ENCODE measurements around the gene KLHDC4. TPM values are rescaled to one million over a fixed set of nuclear protein-coding genes. Genes with fewer than 3 reads are reported as not detected.

Gene KLHDC4
- total and polyA plus RNA-seq, 8 donors = 25.5 to 119 (median 43.5) TPM

- 78 to 88% (median 79%) methylated on average over 12 to 13 of the region's 13 CpGs for WGBS, 5 donors
- H3K27me3 ChIP-seq = peaks cover 2 to 90% (median 22%) of the 10 kb centered on the region in 3 donors
- intact Hi-C loops (cut with DNase I; ENCODE audit: low total_unique reads) = no loop called here
- H3K4me3 ChIP-seq = no peak overlapping the region
- DNase-seq = no peak
- no peak overlapping the region for H3K27ac ChIP-seq
- no peaks in the 10 kb centered on the region for H3K36me3 ChIP-seq
- H3K4me1 ChIP-seq = no peaks in the 10 kb centered on the region
- no peaks in the 10 kb centered on the region for H3K9me3 ChIP-seq
- TF ChIP-seq, protein P1, sequence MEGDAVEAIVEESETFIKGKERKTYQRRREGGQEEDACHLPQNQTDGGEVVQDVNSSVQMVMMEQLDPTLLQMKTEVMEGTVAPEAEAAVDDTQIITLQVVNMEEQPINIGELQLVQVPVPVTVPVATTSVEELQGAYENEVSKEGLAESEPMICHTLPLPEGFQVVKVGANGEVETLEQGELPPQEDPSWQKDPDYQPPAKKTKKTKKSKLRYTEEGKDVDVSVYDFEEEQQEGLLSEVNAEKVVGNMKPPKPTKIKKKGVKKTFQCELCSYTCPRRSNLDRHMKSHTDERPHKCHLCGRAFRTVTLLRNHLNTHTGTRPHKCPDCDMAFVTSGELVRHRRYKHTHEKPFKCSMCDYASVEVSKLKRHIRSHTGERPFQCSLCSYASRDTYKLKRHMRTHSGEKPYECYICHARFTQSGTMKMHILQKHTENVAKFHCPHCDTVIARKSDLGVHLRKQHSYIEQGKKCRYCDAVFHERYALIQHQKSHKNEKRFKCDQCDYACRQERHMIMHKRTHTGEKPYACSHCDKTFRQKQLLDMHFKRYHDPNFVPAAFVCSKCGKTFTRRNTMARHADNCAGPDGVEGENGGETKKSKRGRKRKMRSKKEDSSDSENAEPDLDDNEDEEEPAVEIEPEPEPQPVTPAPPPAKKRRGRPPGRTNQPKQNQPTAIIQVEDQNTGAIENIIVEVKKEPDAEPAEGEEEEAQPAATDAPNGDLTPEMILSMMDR (IDR thresholded peaks at IDR 0.05) = no peak
- TF ChIP-seq POLR2A (IDR thresholded peaks at IDR 0.05) = no peak
- no peak for TF ChIP-seq EP300 (IDR thresholded peaks at IDR 0.05)
These were observed 80.0 kb downstream of the KLHDC4 start for GRCh38 chr16:87685766-87686165.

DNA sequence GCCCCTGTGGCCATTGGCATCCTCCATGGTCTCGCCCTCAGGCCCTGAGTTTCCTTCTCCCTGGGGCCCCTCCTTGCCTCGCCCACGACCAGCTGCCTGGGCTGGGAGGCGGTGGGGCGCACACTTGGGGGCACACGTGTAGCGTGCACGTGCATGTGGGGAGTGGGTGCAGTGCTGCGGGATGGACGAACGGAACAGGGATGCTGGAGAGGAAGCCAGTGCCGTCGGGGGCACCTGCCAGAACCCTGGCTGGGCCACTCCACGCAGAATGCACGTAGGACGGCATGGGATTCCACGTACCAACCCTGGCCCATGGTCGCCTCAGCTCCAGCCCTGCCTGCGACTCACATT is 80.4 kb downstream of the KLHDC4 start:
- TF ChIP-seq POLR2A (IDR thresholded peaks at IDR 0.05) = no peak
- TF ChIP-seq POLR2AphosphoS5 (IDR thresholded peaks at IDR 0.05) = no peak
- no peak for TF ChIP-seq EP300 (IDR thresholded peaks at IDR 0.05)
- TF ChIP-seq, protein P1 (IDR thresholded peaks at IDR 0.05) = no peak
- 86 to 92% (median 88%) methylated on average over 7 to 19 of the region's 19 CpGs for WGBS, 5 donors
- H3K4me1 ChIP-seq = no peaks in the 10 kb centered on the region
- H3K9me3 ChIP-seq = no peaks in the 10 kb centered on the region
- intact Hi-C loops (cut with DNase I; ENCODE audit: low total_unique reads) = no loop called here
- no peak overlapping the region for H3K27ac ChIP-seq
- H3K36me3 ChIP-seq = no peaks in the 10 kb centered on the region
- no peak for DNase-seq
- H3K4me3 ChIP-seq = no peak overlapping the region
- peaks cover 2 to 90% (median 22%) of the 10 kb centered on the region in 3 donors for H3K27me3 ChIP-seq

GRCh38 chr16:87684711-87685404 is 80.9 kb downstream of the KLHDC4 start:
- DNase-seq = no peak
- Histone ChIP-seq H3K4me1 (no peaks in the 10 kb centered on the region), H3K36me3 (no peaks in the 10 kb centered on the region), H3K27ac (no peak overlapping the region), H3K9me3 (no peaks in the 10 kb centered on the region), H3K4me3 (no peak overlapping the region), H3K27me3 (peaks cover 2 to 88% (median 22%) of the 10 kb centered on the region in 3 donors)
- intact Hi-C loops (cut with DNase I; ENCODE audit: low total_unique reads) = no loop called here
- 87 to 91% (median 88%) methylated on average over 22 to 35 of the region's 35 CpGs for WGBS, 5 donors
- no peak for TF ChIP-seq EP300 (IDR thresholded peaks at IDR 0.05)

DNA sequence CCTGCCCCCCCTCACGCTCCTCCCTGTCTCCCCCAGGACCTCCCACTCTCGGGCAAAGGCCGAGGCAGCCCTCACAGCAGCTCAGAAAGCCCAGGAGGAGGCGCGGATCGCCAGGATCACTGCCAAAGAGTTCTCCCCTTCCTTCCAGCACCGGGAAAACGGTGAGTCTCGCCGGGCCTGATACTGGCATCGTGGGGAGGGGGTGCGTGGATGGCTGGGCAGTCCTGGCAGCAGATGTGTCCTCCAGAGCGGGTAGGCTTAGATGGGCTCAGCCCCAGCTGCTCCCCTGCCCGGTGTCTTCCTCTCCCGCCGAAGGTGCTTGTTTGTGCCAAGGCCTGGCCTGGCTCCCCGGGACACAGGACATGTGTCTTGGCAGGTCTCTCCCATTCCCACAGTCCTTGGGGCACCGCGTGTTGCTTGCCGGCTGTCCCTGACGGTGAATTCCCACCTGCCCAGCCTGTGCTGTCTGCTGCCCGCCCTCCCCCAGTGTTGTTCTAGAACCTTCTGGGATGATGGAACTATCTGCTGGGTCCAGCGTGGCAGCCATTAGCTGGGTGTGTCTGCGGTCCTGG is 81.6 kb downstream of the KLHDC4 start:
- no peak overlapping the region for H3K4me3 ChIP-seq
- WGBS, 5 donors = 72 to 83% (median 76%) methylated on average over 21 to 24 of the region's 24 CpGs
- no peaks in the 10 kb centered on the region for H3K9me3 ChIP-seq
- no peaks in the 10 kb centered on the region for H3K36me3 ChIP-seq
- intact Hi-C loops (cut with DNase I; ENCODE audit: low total_unique reads) = no loop called here
- DNase-seq = no peak
- H3K27me3 ChIP-seq = peaks cover 2 to 86% (median 22%) of the 10 kb centered on the region in 3 donors
- H3K4me1 ChIP-seq = no peaks in the 10 kb centered on the region
- no peak for TF ChIP-seq POLR2A (IDR thresholded peaks at IDR 0.05)
- no peak for TF ChIP-seq EP300 (IDR thresholded peaks at IDR 0.05)
- TF ChIP-seq, protein P1 (IDR thresholded peaks at IDR 0.05) = no peak
- TF ChIP-seq POLR2AphosphoS5 (IDR thresholded peaks at IDR 0.05) = no peak
- H3K27ac ChIP-seq = no peak overlapping the region

DNA sequence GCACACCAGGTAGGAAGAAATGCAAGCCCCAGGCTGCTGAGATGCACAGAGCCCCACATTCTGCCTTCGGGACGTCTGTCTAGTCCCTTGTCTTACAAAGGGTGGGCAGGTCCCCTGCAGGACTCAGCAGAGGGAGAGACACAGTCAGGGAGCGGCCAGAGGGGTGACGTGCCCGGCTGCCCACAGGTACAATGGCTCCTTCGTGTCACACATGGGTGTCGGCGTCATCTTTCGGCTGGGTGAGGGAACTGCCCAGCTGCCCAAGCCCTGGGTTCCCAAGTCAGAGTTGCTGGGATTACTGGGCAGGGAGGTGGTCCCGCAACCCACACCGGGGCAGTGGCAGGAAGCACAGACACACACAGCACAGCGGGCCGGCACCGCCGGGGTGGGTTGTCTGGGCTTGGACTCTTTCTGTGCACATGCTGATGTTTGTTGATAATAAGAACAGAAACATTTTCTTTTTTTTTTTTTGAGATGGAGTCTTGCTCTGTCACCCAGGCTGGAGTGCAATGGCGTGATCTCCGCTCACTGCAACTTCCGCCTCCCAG is 82.9 kb downstream of the KLHDC4 start:
- H3K4me1 ChIP-seq = no peaks in the 10 kb centered on the region
- DNase-seq = no peak
- no peaks in the 10 kb centered on the region for H3K9me3 ChIP-seq
- H3K27me3 ChIP-seq = peaks cover 2 to 73% (median 11%) of the 10 kb centered on the region in 3 donors
- no peaks in the 10 kb centered on the region for H3K36me3 ChIP-seq
- no peak overlapping the region for H3K4me3 ChIP-seq
- H3K27ac ChIP-seq = no peak overlapping the region
- intact Hi-C loops (cut with DNase I; ENCODE audit: low total_unique reads) = no loop called here
- WGBS, 5 donors = 82 to 89% (median 85%) methylated on average over 14 to 18 of the region's 18 CpGs
- TF ChIP-seq POLR2A (IDR thresholded peaks at IDR 0.05) (no peak), EP300 (IDR thresholded peaks at IDR 0.05) (no peak), POLR2AphosphoS5 (IDR thresholded peaks at IDR 0.05) (no peak)
- TF ChIP-seq, protein P1 (IDR thresholded peaks at IDR 0.05) = no peak
